ENCODE measurements around the gene DDIT4.
"Not testable (repeated sequence)": the region's sequence is repeated elsewhere in the genome, so short reads cannot be mapped to it uniquely, and the experiment has no call there.

DDIT4 gene

GRCh38 chr10:72285972-72286521, 12.3 kb downstream of the DDIT4 start:
- no peak overlapping the region for H3K9ac ChIP-seq (ENCODE audit: insufficient read length, low read depth)
- H3K27me3 ChIP-seq (ENCODE audit: insufficient read depth, insufficient read length), result no peaks in the 10 kb centered on the region
- H3K9me3 ChIP-seq (ENCODE audit: insufficient read depth, low read length), result no peaks in the 10 kb centered on the region
- no peak overlapping the region for H3K4me3 ChIP-seq (ENCODE audit: insufficient read length, low read depth)
- DNase-seq (ENCODE audit: low read depth, low spot score), result no peak
- no peaks in the 10 kb centered on the region for H3K36me3 ChIP-seq (ENCODE audit: insufficient read depth, insufficient read length, low read length)
- no peaks in the 10 kb centered on the region for H3K4me1 ChIP-seq (ENCODE audit: insufficient read depth, insufficient read length)
- TF ChIP-seq SUZ12 (IDR thresholded peaks at IDR 0.05; ENCODE audit: extremely low read depth, insufficient read depth, insufficient read length), result no peak
- TF ChIP-seq YY1 (IDR thresholded peaks at IDR 0.05; ENCODE audit: insufficient read depth, insufficient read length), result no peak
- no peak for TF ChIP-seq ZNF274 (IDR thresholded peaks at IDR 0.05; ENCODE audit: low read depth, low read length)

GRCh38 chr10:72291019-72291532, 17.4 kb downstream of the DDIT4 start:
- Histone ChIP-seq H3K9me3 (ENCODE audit: insufficient read depth, low read length) (no peaks in the 10 kb centered on the region), H3K4me3 (ENCODE audit: insufficient read length, low read depth) (no peak overlapping the region), H3K4me1 (ENCODE audit: insufficient read depth, insufficient read length) (no peaks in the 10 kb centered on the region), H3K9ac (ENCODE audit: insufficient read length, low read depth) (no peak overlapping the region), H3K36me3 (ENCODE audit: insufficient read depth, insufficient read length, low read length) (no peaks in the 10 kb centered on the region), H3K27me3 (ENCODE audit: insufficient read depth, insufficient read length) (no peaks in the 10 kb centered on the region)
- no peak for TF ChIP-seq YY1 (IDR thresholded peaks at IDR 0.05; ENCODE audit: insufficient read depth, insufficient read length)
- TF ChIP-seq ZNF274 (IDR thresholded peaks at IDR 0.05; ENCODE audit: low read depth, low read length), result no peak
- no peak for TF ChIP-seq SUZ12 (IDR thresholded peaks at IDR 0.05; ENCODE audit: extremely low read depth, insufficient read depth, insufficient read length)
- no peak for DNase-seq (ENCODE audit: low read depth, low spot score)

GRCh38 chr10:72292223-72292691, 18.5 kb downstream of the DDIT4 start:
- DNase-seq (ENCODE audit: low read depth, low spot score), result no peak
- Histone ChIP-seq H3K4me3 (ENCODE audit: insufficient read length, low read depth) (no peak overlapping the region), H3K27me3 (ENCODE audit: insufficient read depth, insufficient read length) (no peaks in the 10 kb centered on the region), H3K9me3 (ENCODE audit: insufficient read depth, low read length) (no peaks in the 10 kb centered on the region), H3K4me1 (ENCODE audit: insufficient read depth, insufficient read length) (no peaks in the 10 kb centered on the region), H3K36me3 (ENCODE audit: insufficient read depth, insufficient read length, low read length) (no peaks in the 10 kb centered on the region), H3K9ac (ENCODE audit: insufficient read length, low read depth) (no peak overlapping the region)
- TF ChIP-seq SUZ12 (IDR thresholded peaks at IDR 0.05; ENCODE audit: extremely low read depth, insufficient read depth, insufficient read length) (no peak), YY1 (IDR thresholded peaks at IDR 0.05; ENCODE audit: insufficient read depth, insufficient read length) (no peak), ZNF274 (IDR thresholded peaks at IDR 0.05; ENCODE audit: low read depth, low read length) (no peak)

- TF ChIP-seq SUZ12 (IDR thresholded peaks at IDR 0.05; ENCODE audit: extremely low read depth, insufficient read depth, insufficient read length) (no peak), YY1 (IDR thresholded peaks at IDR 0.05; ENCODE audit: insufficient read depth, insufficient read length) (no peak), ZNF274 (IDR thresholded peaks at IDR 0.05; ENCODE audit: low read depth, low read length) (no peak)
- no peaks in the 10 kb centered on the region for H3K36me3 ChIP-seq (ENCODE audit: insufficient read depth, insufficient read length, low read length)
- no peak overlapping the region for H3K9ac ChIP-seq (ENCODE audit: insufficient read length, low read depth)
- H3K4me3 ChIP-seq (ENCODE audit: insufficient read length, low read depth), result no peak overlapping the region
- no peak for DNase-seq (ENCODE audit: low read depth, low spot score)
- H3K4me1 ChIP-seq (ENCODE audit: insufficient read depth, insufficient read length), result peaks cover 5% of the 10 kb centered on the region
- H3K9me3 ChIP-seq (ENCODE audit: insufficient read depth, low read length), result no peaks in the 10 kb centered on the region
- H3K27me3 ChIP-seq (ENCODE audit: insufficient read depth, insufficient read length), result no peaks in the 10 kb centered on the region
Observed at GRCh38 chr10:72295330-72295910, 21.7 kb downstream of the DDIT4 start.

- H3K4me1 ChIP-seq (ENCODE audit: insufficient read depth, insufficient read length); H3K36me3 ChIP-seq (ENCODE audit: insufficient read depth, insufficient read length, low read length); H3K27me3 ChIP-seq (ENCODE audit: insufficient read depth, insufficient read length); H3K9me3 ChIP-seq (ENCODE audit: insufficient read depth, low read length); DNase-seq (ENCODE audit: low read depth, low spot score): not testable (repeated sequence)
- Histone ChIP-seq H3K9ac (ENCODE audit: insufficient read length, low read depth) (peak overlapping the region; percentile 87), H3K4me3 (ENCODE audit: insufficient read length, low read depth) (peak overlapping the region; percentile 64)
Observed at GRCh38 chr10:72296829-72297280, 23.1 kb downstream of the DDIT4 start.

- no peak for TF ChIP-seq YY1 (IDR thresholded peaks at IDR 0.05; ENCODE audit: insufficient read depth, insufficient read length)
- no peak for TF ChIP-seq SUZ12 (IDR thresholded peaks at IDR 0.05; ENCODE audit: extremely low read depth, insufficient read depth, insufficient read length)
- TF ChIP-seq ZNF274 (IDR thresholded peaks at IDR 0.05; ENCODE audit: low read depth, low read length), result no peak
- Histone ChIP-seq H3K9me3 (ENCODE audit: insufficient read depth, low read length) (no peaks in the 10 kb centered on the region), H3K36me3 (ENCODE audit: insufficient read depth, insufficient read length, low read length) (no peaks in the 10 kb centered on the region), H3K27me3 (ENCODE audit: insufficient read depth, insufficient read length) (no peaks in the 10 kb centered on the region), H3K4me1 (ENCODE audit: insufficient read depth, insufficient read length) (peaks cover 5% of the 10 kb centered on the region), H3K4me3 (ENCODE audit: insufficient read length, low read depth) (peak overlapping the region; percentile 64), H3K9ac (ENCODE audit: insufficient read length, low read depth) (peak overlapping the region; percentile 87)
- DNase-seq (ENCODE audit: low read depth, low spot score), result no peak
Observed at GRCh38 chr10:72297281-72297804, 23.6 kb downstream of the DDIT4 start.

- Histone ChIP-seq H3K36me3 (ENCODE audit: insufficient read depth, insufficient read length, low read length) (no peaks in the 10 kb centered on the region), H3K9me3 (ENCODE audit: insufficient read depth, low read length) (no peaks in the 10 kb centered on the region), H3K27me3 (ENCODE audit: insufficient read depth, insufficient read length) (no peaks in the 10 kb centered on the region), H3K9ac (ENCODE audit: insufficient read length, low read depth) (peak overlapping the region; percentile 87), H3K4me1 (ENCODE audit: insufficient read depth, insufficient read length) (peaks cover 5% of the 10 kb centered on the region), H3K4me3 (ENCODE audit: insufficient read length, low read depth) (peak overlapping the region; percentile 64)
- no peak for TF ChIP-seq ZNF274 (IDR thresholded peaks at IDR 0.05; ENCODE audit: low read depth, low read length)
- TF ChIP-seq SUZ12 (IDR thresholded peaks at IDR 0.05; ENCODE audit: extremely low read depth, insufficient read depth, insufficient read length), result no peak
- TF ChIP-seq YY1 (IDR thresholded peaks at IDR 0.05; ENCODE audit: insufficient read depth, insufficient read length), result no peak
- peak; percentile 84 for DNase-seq (ENCODE audit: low read depth, low spot score)
Observed at GRCh38 chr10:72297805-72298591, 24.3 kb downstream of the DDIT4 start.

Data from NT2/D1 (cell line).